ENCODE data around the gene KLF4.

The KLF4 gene

GRCh38 chr9:107523539-107523938, 34.0 kb upstream of the KLF4 start:
- TF ChIP-seq POLR2AphosphoS5 (IDR thresholded peaks at IDR 0.05; ENCODE audit: low read depth, low read length) = no peak
- TF ChIP-seq SIN3A (IDR thresholded peaks at IDR 0.05; ENCODE audit: borderline replicate concordance, insufficient read depth, low read length) = no peak
- no peak for TF ChIP-seq TAF1 (IDR thresholded peaks at IDR 0.05; ENCODE audit: borderline replicate concordance, insufficient read depth, low read length)
- TF ChIP-seq FOXP2 (optimal IDR thresholded peaks at IDR 0.05; ENCODE audit: borderline replicate concordance, extremely low read depth, extremely low read length, insufficient read depth) = no peak
- TF ChIP-seq REST (IDR thresholded peaks at IDR 0.05; ENCODE audit: insufficient read depth in 1 of 2, low read depth in 2 of 2, low read length in 2 of 2) = no peak

- TF ChIP-seq POLR2AphosphoS5 (IDR thresholded peaks at IDR 0.05; ENCODE audit: low read depth, low read length) = no peak
- TF ChIP-seq FOXP2 (optimal IDR thresholded peaks at IDR 0.05; ENCODE audit: borderline replicate concordance, extremely low read depth, extremely low read length, insufficient read depth) = no peak
- TF ChIP-seq SIN3A (IDR thresholded peaks at IDR 0.05; ENCODE audit: borderline replicate concordance, insufficient read depth, low read length) = no peak
- no peak for TF ChIP-seq TAF1 (IDR thresholded peaks at IDR 0.05; ENCODE audit: borderline replicate concordance, insufficient read depth, low read length)
- no peak for TF ChIP-seq REST (IDR thresholded peaks at IDR 0.05; ENCODE audit: insufficient read depth in 1 of 2, low read depth in 2 of 2, low read length in 2 of 2)
Observed at GRCh38 chr9:107520186-107520585, 30.6 kb upstream of the KLF4 start.

GRCh38 chr9:107518037-107518807, 28.7 kb upstream of the KLF4 start:
- no peak for TF ChIP-seq TAF1 (IDR thresholded peaks at IDR 0.05; ENCODE audit: borderline replicate concordance, insufficient read depth, low read length)
- TF ChIP-seq SIN3A (IDR thresholded peaks at IDR 0.05; ENCODE audit: borderline replicate concordance, insufficient read depth, low read length) = no peak
- TF ChIP-seq FOXP2 (optimal IDR thresholded peaks at IDR 0.05; ENCODE audit: borderline replicate concordance, extremely low read depth, extremely low read length, insufficient read depth) = no peak
- TF ChIP-seq POLR2AphosphoS5 (IDR thresholded peaks at IDR 0.05; ENCODE audit: low read depth, low read length) = no peak
- no peak for TF ChIP-seq REST (IDR thresholded peaks at IDR 0.05; ENCODE audit: insufficient read depth in 1 of 2, low read depth in 2 of 2, low read length in 2 of 2)

- TF ChIP-seq POLR2AphosphoS5 (IDR thresholded peaks at IDR 0.05; ENCODE audit: low read depth, low read length) = no peak
- no peak for TF ChIP-seq TAF1 (IDR thresholded peaks at IDR 0.05; ENCODE audit: borderline replicate concordance, insufficient read depth, low read length)
- TF ChIP-seq SIN3A (IDR thresholded peaks at IDR 0.05; ENCODE audit: borderline replicate concordance, insufficient read depth, low read length) = no peak
- TF ChIP-seq REST (IDR thresholded peaks at IDR 0.05; ENCODE audit: insufficient read depth in 1 of 2, low read depth in 2 of 2, low read length in 2 of 2) = no peak
Observed at GRCh38 chr9:107513464-107514100, 24.0 kb upstream of the KLF4 start.

Data from PFSK-1 (cell line).